ENCODE results near the gene LMF1. TPM values are rescaled to one million over a fixed set of nuclear protein-coding genes. Genes with fewer than 3 reads are reported as not detected.
"Not testable (repeated sequence)": the region's sequence is repeated elsewhere in the genome, so short reads cannot be mapped to it uniquely, and the experiment has no call there.

LMF1 gene
- total RNA-seq, 2 donors from 2014 or later = 12.3 to 17.8 TPM

GRCh38 chr16:964356-965035 lies 6.3 kb downstream of the LMF1 start:
- no peaks in the 10 kb centered on the region for H3K27me3 Mint-ChIP-seq
- peaks cover 10% of the 10 kb centered on the region for H3K9me3 Mint-ChIP-seq
- H3K4me3 Mint-ChIP-seq = peak overlapping the region; percentile 90
- ATAC-seq (replicated peaks) = peak; percentile 94
- peaks cover 30% of the 10 kb centered on the region for H3K4me1 Mint-ChIP-seq
- peak overlapping the region; percentile 99 for H3K27ac Mint-ChIP-seq
- H3K36me3 Mint-ChIP-seq (ENCODE audit: low read depth) = peaks cover 23% of the 10 kb centered on the region

DNA sequence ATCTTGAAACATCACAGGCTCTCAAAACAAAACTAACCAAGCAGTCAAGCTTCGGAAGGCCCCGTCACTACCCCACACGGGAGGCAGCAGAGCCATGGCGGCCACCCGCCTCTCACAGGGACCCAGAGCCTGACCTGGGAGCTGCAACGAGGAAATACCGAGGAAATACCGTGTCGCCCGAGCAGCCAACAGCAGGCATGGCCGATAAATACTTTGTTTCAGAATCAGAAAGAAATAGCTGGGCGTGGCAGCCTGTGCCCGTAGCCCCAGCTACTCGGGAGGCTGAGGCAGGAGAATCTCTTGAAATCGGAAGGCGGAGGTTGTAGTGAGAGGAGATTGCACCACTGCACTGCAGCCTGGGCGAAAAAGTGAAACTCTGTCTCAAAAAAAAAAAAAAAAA lies 6.9 kb downstream of the LMF1 start:
- peaks cover 30% of the 10 kb centered on the region for H3K4me1 Mint-ChIP-seq
- H3K4me3 Mint-ChIP-seq = peak overlapping the region; percentile 90
- peak; percentile 58 for ATAC-seq (replicated peaks)
- H3K36me3 Mint-ChIP-seq (ENCODE audit: low read depth) = peaks cover 23% of the 10 kb centered on the region
- H3K27ac Mint-ChIP-seq = peak overlapping the region; percentile 99
- H3K9me3 Mint-ChIP-seq = peaks cover 10% of the 10 kb centered on the region
- no peaks in the 10 kb centered on the region for H3K27me3 Mint-ChIP-seq

GRCh38 chr16:962901-963814 lies 7.6 kb downstream of the LMF1 start:
- Mint-ChIP-seq H3K36me3 (ENCODE audit: low read depth) (peaks cover 23% of the 10 kb centered on the region), H3K9me3 (peaks cover 10% of the 10 kb centered on the region), H3K27me3 (no peaks in the 10 kb centered on the region), H3K27ac (peak overlapping the region; percentile 99), H3K4me3 (peak overlapping the region; percentile 90), H3K4me1 (peaks cover 27% of the 10 kb centered on the region)
- ATAC-seq (replicated peaks) = peak; percentile 19

- peaks cover 10% of the 10 kb centered on the region for H3K9me3 Mint-ChIP-seq
- no peaks in the 10 kb centered on the region for H3K27me3 Mint-ChIP-seq
- H3K4me3 Mint-ChIP-seq = no peak overlapping the region
- no peak for ATAC-seq (replicated peaks)
- no peak overlapping the region for H3K27ac Mint-ChIP-seq
- H3K4me1 Mint-ChIP-seq = peaks cover 27% of the 10 kb centered on the region
- peaks cover 23% of the 10 kb centered on the region for H3K36me3 Mint-ChIP-seq (ENCODE audit: low read depth)
Measured at GRCh38 chr16:962366-962765, 8.4 kb downstream of the LMF1 start.

DNA sequence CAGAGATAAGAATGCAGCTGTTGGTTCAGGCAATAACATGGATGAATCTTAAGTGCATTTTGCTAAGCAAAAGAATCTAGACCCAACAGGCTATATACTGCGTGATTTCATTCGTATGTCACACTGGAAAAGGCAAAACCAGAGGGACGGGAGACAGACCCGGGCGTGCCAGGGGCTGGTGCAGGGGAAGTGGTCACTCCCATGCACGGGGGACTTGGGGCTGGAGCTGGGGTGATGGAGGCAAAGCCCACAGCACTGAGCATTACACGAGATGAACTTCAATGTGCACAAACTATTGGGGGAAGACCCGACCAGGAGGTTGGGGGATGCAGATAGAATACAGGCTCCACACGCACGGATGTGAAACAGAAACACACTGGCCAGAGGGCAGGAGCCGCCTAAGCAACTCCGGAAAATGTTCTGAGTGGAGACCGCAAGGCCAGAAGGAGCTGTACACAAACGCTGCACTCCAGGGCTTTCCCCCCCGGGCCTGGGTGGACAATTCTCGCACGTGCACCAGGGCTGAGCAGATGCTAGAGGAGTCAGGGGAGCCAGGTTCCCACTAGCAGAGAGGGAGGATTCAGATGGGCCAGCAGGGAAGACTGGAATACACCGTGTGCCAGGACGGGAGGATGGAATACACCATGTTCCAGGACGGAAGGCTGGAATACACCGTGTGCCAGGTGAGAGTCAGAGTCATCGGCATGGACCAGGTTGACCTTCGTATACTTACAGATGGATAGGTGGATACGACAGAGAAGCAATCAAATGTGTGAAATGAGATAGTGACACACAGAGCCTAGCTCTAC lies 11.3 kb downstream of the LMF1 start:
- Mint-ChIP-seq H3K4me3 (no peak overlapping the region), H3K27ac (no peak overlapping the region), H3K27me3 (no peaks in the 10 kb centered on the region), H3K4me1 (peaks cover 8% of the 10 kb centered on the region), H3K36me3 (ENCODE audit: low read depth) (peaks cover 3% of the 10 kb centered on the region), H3K9me3 (no peaks in the 10 kb centered on the region)
- ATAC-seq (replicated peaks) = no peak

GRCh38 chr16:955766-956165 lies 15.0 kb downstream of the LMF1 start:
- H3K4me3 Mint-ChIP-seq; H3K27ac Mint-ChIP-seq; ATAC-seq (replicated peaks); H3K27me3 Mint-ChIP-seq; H3K9me3 Mint-ChIP-seq: not testable (repeated sequence)
- H3K4me1 Mint-ChIP-seq = peaks cover 10% of the 10 kb centered on the region
- H3K36me3 Mint-ChIP-seq (ENCODE audit: low read depth) = peaks cover 19% of the 10 kb centered on the region

- not testable (repeated sequence) for ATAC-seq (replicated peaks); H3K27me3 Mint-ChIP-seq; H3K27ac Mint-ChIP-seq; H3K9me3 Mint-ChIP-seq; H3K4me3 Mint-ChIP-seq
- Mint-ChIP-seq H3K4me1 (peaks cover 10% of the 10 kb centered on the region), H3K36me3 (ENCODE audit: low read depth) (peaks cover 19% of the 10 kb centered on the region)
Measured at GRCh38 chr16:953818-954217, 17.0 kb downstream of the LMF1 start.

DNA sequence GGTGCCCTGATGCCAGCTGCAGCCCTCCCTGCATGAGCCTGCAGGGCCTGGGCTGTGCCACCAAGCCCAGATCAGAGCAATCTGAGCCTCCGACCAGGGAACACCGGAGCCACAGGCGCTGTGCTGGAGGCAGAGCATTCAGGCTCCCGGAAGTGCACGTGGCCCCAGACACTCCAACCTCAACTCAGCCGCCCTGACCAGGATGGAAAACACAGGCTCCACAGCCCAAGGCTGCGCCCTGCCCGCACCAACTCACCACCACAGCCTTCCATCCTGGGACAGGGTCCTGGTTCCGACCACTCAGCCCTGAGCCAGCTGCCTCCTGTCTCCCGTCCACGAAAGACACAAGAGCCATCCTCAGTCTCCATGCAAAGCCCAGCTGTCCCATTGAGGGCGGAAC lies 18.5 kb downstream of the LMF1 start:
- H3K4me1 Mint-ChIP-seq = peaks cover 10% of the 10 kb centered on the region
- H3K36me3 Mint-ChIP-seq (ENCODE audit: low read depth) = peaks cover 19% of the 10 kb centered on the region
- ATAC-seq (replicated peaks) = no peak
- no peaks in the 10 kb centered on the region for H3K9me3 Mint-ChIP-seq
- no peak overlapping the region for H3K4me3 Mint-ChIP-seq
- no peak overlapping the region for H3K27ac Mint-ChIP-seq
- no peaks in the 10 kb centered on the region for H3K27me3 Mint-ChIP-seq

- no peaks in the 10 kb centered on the region for H3K9me3 Mint-ChIP-seq
- peaks cover 19% of the 10 kb centered on the region for H3K36me3 Mint-ChIP-seq (ENCODE audit: low read depth)
- H3K27ac Mint-ChIP-seq = no peak overlapping the region
- peaks cover 10% of the 10 kb centered on the region for H3K4me1 Mint-ChIP-seq
- H3K4me3 Mint-ChIP-seq = no peak overlapping the region
- H3K27me3 Mint-ChIP-seq = no peaks in the 10 kb centered on the region
- ATAC-seq (replicated peaks) = no peak
Measured at GRCh38 chr16:951660-952301, 19.0 kb downstream of the LMF1 start.

DNA sequence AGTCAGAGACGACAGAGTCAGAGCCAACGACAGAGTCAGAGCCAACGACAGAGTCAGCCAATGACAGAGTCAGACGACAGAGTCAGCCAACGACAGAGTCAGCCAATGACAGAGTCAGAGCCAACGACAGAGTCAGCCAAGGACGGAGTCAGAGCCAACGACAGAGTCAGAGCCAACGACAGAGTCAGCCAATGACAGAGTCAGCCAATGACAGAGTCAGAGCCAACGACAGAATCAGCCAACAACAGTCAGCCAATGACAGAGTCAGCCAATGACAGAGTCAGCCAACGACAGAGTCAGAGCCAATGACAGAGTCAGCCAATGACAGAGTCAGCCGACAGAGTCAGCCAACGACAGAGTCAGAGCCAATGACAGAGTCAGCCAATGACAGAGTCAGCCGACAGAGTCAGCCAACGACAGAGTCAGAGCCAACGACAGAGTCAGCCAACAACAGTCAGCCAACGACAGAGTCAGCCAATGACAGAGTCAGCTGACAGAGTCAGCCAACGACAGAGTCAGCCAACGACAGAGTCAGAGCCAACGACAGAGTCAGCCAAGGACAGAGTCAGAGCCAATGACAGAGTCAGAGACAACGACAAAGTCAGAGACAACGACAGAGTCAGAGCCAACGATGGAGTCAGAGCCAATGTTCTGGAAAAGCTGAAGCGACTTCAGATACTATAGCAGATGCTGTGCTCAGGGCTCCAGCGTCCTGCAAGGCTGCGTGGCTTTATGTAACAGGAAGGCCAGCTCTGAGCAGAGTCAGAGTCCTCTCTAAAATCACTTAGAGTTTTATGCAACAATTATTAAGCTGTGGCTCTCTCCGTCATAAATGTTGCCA lies 19.8 kb downstream of the LMF1 start:
- H3K4me3 Mint-ChIP-seq; H3K27me3 Mint-ChIP-seq; H3K9me3 Mint-ChIP-seq; H3K27ac Mint-ChIP-seq; ATAC-seq (replicated peaks): not testable (repeated sequence)
- Mint-ChIP-seq H3K4me1 (peaks cover 10% of the 10 kb centered on the region), H3K36me3 (ENCODE audit: low read depth) (peaks cover 22% of the 10 kb centered on the region)

DNA sequence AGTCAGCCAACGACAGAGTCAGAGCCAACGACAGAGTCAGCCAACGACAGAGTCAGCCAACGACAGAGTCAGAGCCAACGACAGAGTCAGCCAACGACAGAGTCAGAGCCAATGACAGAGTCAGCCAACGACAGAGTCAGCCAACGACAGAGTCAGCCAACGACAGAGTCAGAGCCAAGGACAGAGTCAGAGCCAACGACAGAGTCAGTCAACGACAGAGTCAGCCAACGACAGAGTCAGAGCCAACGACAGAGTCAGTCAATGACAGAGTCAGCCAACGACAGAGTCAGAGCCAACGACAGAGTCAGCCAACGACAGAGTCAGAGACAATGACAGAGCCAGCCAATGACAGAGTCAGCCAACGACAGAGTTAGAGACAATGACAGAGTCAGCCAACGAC lies 22.0 kb downstream of the LMF1 start:
- H3K27me3 Mint-ChIP-seq; H3K27ac Mint-ChIP-seq; ATAC-seq (replicated peaks); H3K4me1 Mint-ChIP-seq; H3K4me3 Mint-ChIP-seq; H3K9me3 Mint-ChIP-seq: not testable (repeated sequence)
- peaks cover 33% of the 10 kb centered on the region for H3K36me3 Mint-ChIP-seq (ENCODE audit: low read depth)

GRCh38 chr16:947922-948303 lies 22.9 kb downstream of the LMF1 start:
- ATAC-seq (replicated peaks); H3K27ac Mint-ChIP-seq; H3K4me1 Mint-ChIP-seq; H3K4me3 Mint-ChIP-seq; H3K27me3 Mint-ChIP-seq; H3K9me3 Mint-ChIP-seq: not testable (repeated sequence)
- H3K36me3 Mint-ChIP-seq (ENCODE audit: low read depth) = peaks cover 38% of the 10 kb centered on the region

DNA sequence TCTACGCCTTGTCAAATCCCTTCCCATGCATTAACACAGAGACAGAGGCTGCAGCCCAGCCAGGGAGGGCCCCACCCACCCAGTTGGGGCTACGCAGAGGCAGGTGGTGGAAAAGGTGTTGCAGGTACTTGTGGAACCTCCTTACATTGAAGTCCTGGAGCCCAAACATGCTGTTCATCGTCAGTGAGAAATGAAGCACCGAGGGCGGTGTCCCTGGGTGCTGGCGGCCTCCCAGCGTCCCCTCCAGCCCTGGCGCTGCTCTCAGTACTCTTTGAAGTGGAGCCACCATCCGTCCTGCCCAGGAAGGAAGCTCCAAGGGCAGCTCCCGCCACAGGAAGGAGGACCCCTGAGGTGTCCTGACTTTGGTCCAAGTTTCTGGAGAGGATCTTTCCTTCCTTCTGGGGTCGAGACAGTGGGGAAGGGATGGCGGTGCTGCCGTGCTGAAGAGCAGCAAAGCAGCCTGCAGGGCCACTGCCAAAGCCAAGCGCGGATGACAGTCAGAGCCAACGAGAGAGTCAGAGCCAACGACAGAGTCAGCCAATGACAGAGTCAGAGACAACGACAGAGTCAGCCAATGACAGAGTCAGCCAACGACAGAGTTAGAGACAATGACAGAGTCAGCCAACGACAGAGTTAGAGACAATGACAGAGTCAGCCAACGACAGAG lies 23.4 kb downstream of the LMF1 start:
- H3K4me1 Mint-ChIP-seq = peaks cover 1% of the 10 kb centered on the region
- H3K27me3 Mint-ChIP-seq = no peaks in the 10 kb centered on the region
- peaks cover 5% of the 10 kb centered on the region for H3K9me3 Mint-ChIP-seq
- H3K4me3 Mint-ChIP-seq = no peak overlapping the region
- no peak for ATAC-seq (replicated peaks)
- H3K27ac Mint-ChIP-seq = no peak overlapping the region
- peaks cover 40% of the 10 kb centered on the region for H3K36me3 Mint-ChIP-seq (ENCODE audit: low read depth)
